Mesothelial cell of epicardium (in vitro differentiated cells): ENCODE measurements around the gene ZNRF1. TPM values are rescaled to one million over a fixed set of nuclear protein-coding genes. Genes with fewer than 3 reads are reported as not detected.

Source experiments
- DNase-seq, 2 experiments: peaks; one replicate each; pipeline ENCODE4 v3.0.0; 2021; ENCODE audit warnings: low spot score in 2 of 2; ENCODE audit not compliant: unreplicated experiment in 2 of 2
- H3K27ac Mint-ChIP-seq: 2 replicates; pipeline ENCODE4 v1.8.0; 2021; ENCODE audit warnings: mixed read lengths
- H3K27me3 Mint-ChIP-seq: 2 replicates; pipeline ENCODE4 v1.8.0; 2021; ENCODE audit warnings: low read depth, mixed read lengths
- H3K36me3 Mint-ChIP-seq: 2 replicates; pipeline ENCODE4 v1.8.0; 2021; ENCODE audit warnings: mixed read lengths
- H3K4me1 Mint-ChIP-seq: 2 replicates; pipeline ENCODE4 v1.8.0; 2021; ENCODE audit warnings: mixed read lengths
- H3K4me3 Mint-ChIP-seq: 2 replicates; pipeline ENCODE4 v1.8.0; 2021; ENCODE audit warnings: mild to moderate bottlenecking, moderate library complexity, mixed read lengths
- H3K9me3 Mint-ChIP-seq: 2 replicates; pipeline ENCODE4 v1.8.0; 2021; ENCODE audit warnings: mixed read lengths
- total RNA-seq: library from RNA; stranded (reverse); gene quantifications from 3 replicates; pipeline ENCODE4 v1.2.1, GENCODE V29; 2021
- TF ChIP-seq, protein P1 (sequence below): fragments of 200-600 bp; sonication (generic); IDR thresholded peaks from one replicate; pipeline ENCODE4 v1.5.0; 2021; ENCODE audit warnings: antibody characterized with exemption; ENCODE audit not compliant: unreplicated experiment

The ZNRF1 gene
- total RNA-seq, 1 donor from 2014 or later = 52.9 TPM

DNA sequence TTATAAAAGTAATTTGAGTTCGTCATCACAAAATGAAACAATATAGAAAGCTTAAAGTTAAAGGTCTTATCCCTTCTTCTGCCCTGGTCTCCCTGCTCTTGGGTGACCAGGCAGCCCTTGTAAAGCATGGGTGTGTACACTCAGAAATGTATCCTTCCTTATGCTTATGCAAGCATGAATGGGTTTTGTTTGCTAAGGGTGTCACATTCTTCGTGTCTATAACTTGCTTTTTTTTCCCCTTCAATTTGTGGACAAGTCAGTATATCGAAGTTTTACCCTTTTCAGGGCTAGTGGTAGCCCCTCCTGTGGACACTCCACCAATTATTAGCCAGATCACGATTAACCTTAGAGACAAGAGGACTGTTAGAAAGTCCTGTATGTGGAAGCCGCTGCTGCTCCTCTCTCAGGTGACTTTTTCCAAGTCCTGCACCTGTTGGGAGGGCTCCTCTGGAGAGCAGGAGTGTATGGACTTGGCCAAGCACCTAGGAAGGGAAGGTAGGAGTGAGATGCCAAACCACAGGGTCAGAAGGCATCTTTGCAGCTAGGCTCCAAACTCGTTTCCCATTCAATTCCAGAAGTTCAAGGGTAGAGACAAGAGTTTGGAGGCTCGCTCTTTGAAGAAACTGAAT, 66.8 kb downstream of the ZNRF1 start:
- H3K27ac Mint-ChIP-seq = peak overlapping the region; percentile 19
- no peaks in the 10 kb centered on the region for H3K36me3 Mint-ChIP-seq
- no peak overlapping the region for H3K4me3 Mint-ChIP-seq
- TF ChIP-seq, protein P1, sequence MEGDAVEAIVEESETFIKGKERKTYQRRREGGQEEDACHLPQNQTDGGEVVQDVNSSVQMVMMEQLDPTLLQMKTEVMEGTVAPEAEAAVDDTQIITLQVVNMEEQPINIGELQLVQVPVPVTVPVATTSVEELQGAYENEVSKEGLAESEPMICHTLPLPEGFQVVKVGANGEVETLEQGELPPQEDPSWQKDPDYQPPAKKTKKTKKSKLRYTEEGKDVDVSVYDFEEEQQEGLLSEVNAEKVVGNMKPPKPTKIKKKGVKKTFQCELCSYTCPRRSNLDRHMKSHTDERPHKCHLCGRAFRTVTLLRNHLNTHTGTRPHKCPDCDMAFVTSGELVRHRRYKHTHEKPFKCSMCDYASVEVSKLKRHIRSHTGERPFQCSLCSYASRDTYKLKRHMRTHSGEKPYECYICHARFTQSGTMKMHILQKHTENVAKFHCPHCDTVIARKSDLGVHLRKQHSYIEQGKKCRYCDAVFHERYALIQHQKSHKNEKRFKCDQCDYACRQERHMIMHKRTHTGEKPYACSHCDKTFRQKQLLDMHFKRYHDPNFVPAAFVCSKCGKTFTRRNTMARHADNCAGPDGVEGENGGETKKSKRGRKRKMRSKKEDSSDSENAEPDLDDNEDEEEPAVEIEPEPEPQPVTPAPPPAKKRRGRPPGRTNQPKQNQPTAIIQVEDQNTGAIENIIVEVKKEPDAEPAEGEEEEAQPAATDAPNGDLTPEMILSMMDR = no peak
- no peak for DNase-seq
- H3K9me3 Mint-ChIP-seq = no peaks in the 10 kb centered on the region
- H3K4me1 Mint-ChIP-seq = peaks cover 56% of the 10 kb centered on the region
- H3K27me3 Mint-ChIP-seq = no peaks in the 10 kb centered on the region

DNA sequence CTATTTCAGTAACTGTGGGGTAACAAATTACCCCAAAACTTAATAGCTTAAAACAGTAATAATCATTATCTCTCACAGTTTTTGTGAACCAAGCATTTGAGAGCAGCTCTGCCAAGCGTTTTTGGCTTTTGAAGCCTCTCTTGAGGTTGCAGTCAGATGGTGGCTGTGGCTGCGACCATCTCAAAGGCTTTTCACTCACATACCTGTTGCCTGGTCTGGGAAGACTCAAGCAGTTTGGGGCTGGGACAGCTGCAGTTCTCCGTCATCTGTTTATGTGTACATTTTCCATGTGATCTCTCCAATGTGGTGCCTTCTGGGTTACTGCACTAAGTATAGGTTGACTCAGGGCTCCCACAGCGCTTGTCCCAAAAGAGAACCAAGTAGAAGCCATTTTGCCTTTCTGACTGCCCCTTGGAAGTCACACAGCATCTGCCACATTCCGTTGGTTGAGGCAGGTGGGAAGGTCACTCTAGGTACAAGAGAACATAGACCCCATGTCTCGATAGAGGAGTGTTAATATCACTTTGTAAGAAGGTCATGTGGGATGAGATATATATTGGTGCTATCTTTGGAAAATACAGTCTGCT, 68.1 kb downstream of the ZNRF1 start:
- H3K4me1 Mint-ChIP-seq = peaks cover 50% of the 10 kb centered on the region
- DNase-seq = no peak
- no peak overlapping the region for H3K4me3 Mint-ChIP-seq
- H3K27me3 Mint-ChIP-seq = no peaks in the 10 kb centered on the region
- TF ChIP-seq, protein P1 = no peak
- H3K9me3 Mint-ChIP-seq = no peaks in the 10 kb centered on the region
- H3K27ac Mint-ChIP-seq = no peak overlapping the region
- H3K36me3 Mint-ChIP-seq = no peaks in the 10 kb centered on the region

DNA sequence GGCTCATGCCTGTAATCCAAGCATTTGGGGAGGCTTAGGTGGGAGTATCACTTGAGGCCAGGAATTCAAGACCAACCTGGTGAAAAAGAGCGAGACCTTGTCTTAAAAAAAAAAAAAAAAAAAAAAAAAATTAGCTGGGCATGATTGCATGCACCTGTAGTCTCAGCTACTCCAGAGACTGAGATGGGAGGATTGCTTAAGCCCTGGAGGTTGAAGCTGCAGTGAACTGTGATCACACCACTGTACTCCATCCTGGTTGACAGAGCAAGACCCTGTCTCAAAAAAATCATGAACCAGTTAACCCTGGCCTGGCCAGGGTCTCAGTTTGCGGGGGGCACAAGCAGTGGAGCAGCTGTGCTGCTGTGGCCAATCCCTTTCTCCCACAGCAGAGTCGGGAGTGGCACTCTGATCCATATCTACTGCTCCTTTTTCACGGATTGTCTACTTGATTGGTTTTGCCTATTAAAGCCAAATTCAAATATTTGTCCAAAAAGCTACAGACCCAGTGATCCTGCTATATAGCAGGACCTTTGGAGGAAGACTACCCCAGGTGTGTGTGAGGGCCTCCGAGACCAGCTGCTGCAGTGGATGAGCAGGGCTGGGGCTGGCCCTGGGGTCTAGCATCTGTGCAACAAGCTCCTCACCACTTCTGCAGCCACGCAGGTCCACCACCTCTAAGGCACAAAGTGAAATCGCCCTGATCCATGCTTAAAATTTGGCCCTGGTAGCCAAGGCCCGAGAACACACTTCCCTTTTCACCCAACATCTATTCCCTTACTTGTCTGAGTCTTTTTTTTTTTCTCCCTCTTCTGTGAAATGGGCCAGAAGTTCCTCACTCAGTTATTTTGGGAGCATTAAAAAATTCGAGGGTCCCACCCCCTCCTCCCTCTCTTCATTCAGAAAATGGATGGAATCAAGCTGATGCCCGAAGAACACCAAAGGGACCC, 69.5 kb downstream of the ZNRF1 start:
- Mint-ChIP-seq H3K27ac (no peak overlapping the region), H3K4me1 (peaks cover 38% of the 10 kb centered on the region), H3K36me3 (no peaks in the 10 kb centered on the region), H3K9me3 (no peaks in the 10 kb centered on the region), H3K4me3 (no peak overlapping the region), H3K27me3 (no peaks in the 10 kb centered on the region)
- TF ChIP-seq, protein P1 = no peak
- no peak for DNase-seq

DNA sequence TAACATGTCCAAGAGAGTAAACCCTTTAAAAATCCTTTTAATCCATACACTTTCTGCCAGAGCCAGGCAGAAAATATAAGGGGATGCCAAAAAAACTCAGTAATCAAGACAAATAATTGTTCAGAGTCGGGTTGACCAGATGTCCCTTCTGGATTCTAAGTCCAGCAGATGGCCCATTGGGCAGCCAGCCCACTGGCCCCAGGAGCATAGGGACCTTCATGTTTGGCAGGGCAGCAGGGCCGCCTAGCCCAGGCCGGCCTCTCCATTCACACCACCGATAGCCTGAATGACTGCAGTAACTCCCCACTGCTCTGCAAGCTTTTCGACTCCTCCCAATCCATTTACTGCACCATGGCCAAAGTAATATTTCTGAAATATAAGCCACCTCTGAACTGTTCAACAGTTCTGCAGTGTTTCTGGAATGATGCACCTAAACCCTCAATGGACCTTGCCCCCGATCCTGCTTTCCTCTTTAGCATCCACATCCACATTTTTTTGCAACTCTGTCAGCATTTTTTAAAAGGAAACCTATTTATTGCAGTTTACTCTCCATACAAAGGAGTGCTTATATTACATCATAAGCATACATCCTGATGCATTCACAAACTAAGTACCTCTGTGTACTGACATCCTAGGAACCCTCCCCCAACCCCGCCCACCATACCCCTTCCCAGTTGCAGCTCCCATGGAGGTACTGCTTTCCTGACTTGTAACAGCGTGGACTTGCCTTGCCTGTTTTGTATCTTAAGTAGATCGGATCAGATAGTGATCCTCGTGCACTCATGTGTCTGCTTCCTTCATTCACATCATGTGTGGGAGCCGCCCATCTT, 71.4 kb downstream of the ZNRF1 start:
- no peak overlapping the region for H3K4me3 Mint-ChIP-seq
- TF ChIP-seq, protein P1 = no peak
- H3K9me3 Mint-ChIP-seq = no peaks in the 10 kb centered on the region
- H3K36me3 Mint-ChIP-seq = no peaks in the 10 kb centered on the region
- no peaks in the 10 kb centered on the region for H3K27me3 Mint-ChIP-seq
- DNase-seq = no peak
- H3K4me1 Mint-ChIP-seq = peaks cover 36% of the 10 kb centered on the region
- peak overlapping the region; percentile 69 for H3K27ac Mint-ChIP-seq

DNA sequence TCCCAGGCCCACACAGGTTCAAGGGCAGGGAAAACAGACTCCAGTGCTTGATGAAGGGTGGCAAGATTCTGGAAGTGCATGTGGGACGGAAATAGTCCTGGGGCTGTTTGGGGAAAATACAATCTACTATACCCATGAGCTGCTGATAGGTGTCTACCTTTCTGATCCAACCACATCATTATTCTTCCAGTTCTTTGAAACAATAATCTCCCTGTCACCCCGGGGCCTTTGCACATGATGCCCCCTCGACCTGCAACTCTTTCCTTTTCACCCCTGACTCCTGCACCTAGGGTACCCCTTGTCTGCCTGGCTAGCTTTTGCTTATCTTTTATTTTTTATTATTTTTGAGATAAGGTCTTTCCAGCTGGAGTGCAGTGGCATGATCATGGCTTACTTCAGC, 72.8 kb downstream of the ZNRF1 start:
- TF ChIP-seq, protein P1 = no peak
- DNase-seq = no peak
- H3K4me1 Mint-ChIP-seq = peaks cover 32% of the 10 kb centered on the region
- peaks cover 2% of the 10 kb centered on the region for H3K9me3 Mint-ChIP-seq
- no peak overlapping the region for H3K4me3 Mint-ChIP-seq
- H3K27me3 Mint-ChIP-seq = no peaks in the 10 kb centered on the region
- H3K36me3 Mint-ChIP-seq = peaks cover 1% of the 10 kb centered on the region
- no peak overlapping the region for H3K27ac Mint-ChIP-seq
